Measurements from ENCODE around the gene TMEM63A.

DNA sequence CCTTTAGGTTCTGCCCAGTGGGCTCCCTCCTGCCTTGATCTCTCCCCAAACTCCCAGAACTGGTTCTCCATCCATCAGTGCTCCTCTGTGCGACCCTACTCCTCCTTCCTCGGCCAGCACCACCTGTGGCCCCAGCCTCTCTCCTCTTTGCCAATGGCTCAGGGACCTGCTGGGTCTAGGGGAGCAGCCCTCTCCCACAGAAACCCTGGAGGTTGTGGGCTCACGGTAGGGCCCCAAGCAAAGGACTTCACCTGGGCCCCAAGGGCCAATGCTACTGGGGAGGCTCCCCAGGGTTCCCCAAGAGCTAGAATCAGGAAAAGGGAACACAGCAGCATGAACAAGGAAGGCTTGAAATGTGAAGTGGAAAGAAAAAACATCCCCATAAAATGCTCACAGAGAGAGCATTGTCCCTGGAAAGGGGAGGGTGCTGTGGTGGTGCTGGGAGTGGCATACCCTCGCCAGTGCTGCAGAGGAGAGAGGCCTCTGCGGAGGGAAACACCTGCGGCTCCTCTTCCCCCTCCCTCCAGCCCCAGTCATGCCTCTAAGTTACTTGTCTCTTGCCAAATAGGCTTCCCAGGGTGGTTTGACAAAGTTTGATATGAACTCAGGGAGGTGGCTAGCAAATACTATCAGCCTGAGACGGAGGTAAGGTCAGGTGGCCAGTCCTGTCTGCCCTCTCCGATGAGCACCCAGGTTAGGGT, 2.5 kb downstream of the TMEM63A start:
- TF ChIP-seq, protein P1, sequence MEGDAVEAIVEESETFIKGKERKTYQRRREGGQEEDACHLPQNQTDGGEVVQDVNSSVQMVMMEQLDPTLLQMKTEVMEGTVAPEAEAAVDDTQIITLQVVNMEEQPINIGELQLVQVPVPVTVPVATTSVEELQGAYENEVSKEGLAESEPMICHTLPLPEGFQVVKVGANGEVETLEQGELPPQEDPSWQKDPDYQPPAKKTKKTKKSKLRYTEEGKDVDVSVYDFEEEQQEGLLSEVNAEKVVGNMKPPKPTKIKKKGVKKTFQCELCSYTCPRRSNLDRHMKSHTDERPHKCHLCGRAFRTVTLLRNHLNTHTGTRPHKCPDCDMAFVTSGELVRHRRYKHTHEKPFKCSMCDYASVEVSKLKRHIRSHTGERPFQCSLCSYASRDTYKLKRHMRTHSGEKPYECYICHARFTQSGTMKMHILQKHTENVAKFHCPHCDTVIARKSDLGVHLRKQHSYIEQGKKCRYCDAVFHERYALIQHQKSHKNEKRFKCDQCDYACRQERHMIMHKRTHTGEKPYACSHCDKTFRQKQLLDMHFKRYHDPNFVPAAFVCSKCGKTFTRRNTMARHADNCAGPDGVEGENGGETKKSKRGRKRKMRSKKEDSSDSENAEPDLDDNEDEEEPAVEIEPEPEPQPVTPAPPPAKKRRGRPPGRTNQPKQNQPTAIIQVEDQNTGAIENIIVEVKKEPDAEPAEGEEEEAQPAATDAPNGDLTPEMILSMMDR (IDR thresholded peaks at IDR 0.05), result no peak
- TF ChIP-seq POLR2A (IDR thresholded peaks at IDR 0.05; ENCODE audit: low read depth) (no peak), POLR2AphosphoS5 (IDR thresholded peaks at IDR 0.05) (no peak), EP300 (IDR thresholded peaks at IDR 0.05) (no peak)
